Frontal cortex (tissue), 4 donors: ENCODE measurements around the gene PUS1. TPM values are rescaled to one million over a fixed set of nuclear protein-coding genes. Genes with fewer than 3 reads are reported as not detected.
"Not testable (repeated sequence)": the region's sequence is repeated elsewhere in the genome, so short reads cannot be mapped to it uniquely, and the experiment has no call there.

Source experiments
- DNase-seq, 2 donors: peaks; one replicate each; pipeline ENCODE4 v3.0.0; 2012; ENCODE audit warnings: low spot score in 2 of 2
- FAIRE-seq: peaks from 2 replicates; lab custom pipeline; 2012; peaks lifted over from hg19 to GRCh38; lab: Jason Lieb, UNC
- total RNA-seq: library from RNA; depleted of rRNA; stranded (reverse); fragments of >200 nt; gene quantifications from one replicate; pipeline ENCODE4 v1.2.3, GENCODE V29; 2014
- donor health status: control.
- donor health status: control.
- donor health status: control.

Gene PUS1
- total RNA-seq, 1 donor from 2014 or later, result 3.3 TPM

GRCh38 chr12:131949431-131950181, 20.5 kb downstream of the PUS1 start, which contains the start of gene EP400:
Gene EP400 (plus strand): TSS chr12:131949942. CDS start chr12:131960620, 10,678 bp downstream.
- DNase-seq (peak; percentile 96 to 97), FAIRE-seq (no peak)

- DNase-seq (peak; percentile 30 to 33), FAIRE-seq (no peak)
Observed at GRCh38 chr12:131950182-131950913, 21.3 kb downstream of the PUS1 start.

- DNase-seq, result not testable (repeated sequence)
Observed at GRCh38 chr12:131953810-131954209, 24.7 kb downstream of the PUS1 start.

GRCh38 chr12:131954460-131954859, 25.4 kb downstream of the PUS1 start:
- not testable (repeated sequence) for FAIRE-seq, DNase-seq

More at GRCh38 chr12:131953810-131954209, 24.7 kb downstream of the PUS1 start:
- not testable (repeated sequence) for FAIRE-seq

- FAIRE-seq (no peak), DNase-seq (no peak)
Observed at GRCh38 chr12:131959116-131959515, 30.0 kb downstream of the PUS1 start.

- FAIRE-seq (no peak), DNase-seq (no peak)
Observed at GRCh38 chr12:131959641-131960589, 30.8 kb downstream of the PUS1 start.

- not testable (repeated sequence) for DNase-seq
Observed at GRCh38 chr12:131960590-131961325, 31.7 kb downstream of the PUS1 start.

GRCh38 chr12:131961328-131961727, 32.3 kb downstream of the PUS1 start:
- not testable (repeated sequence) for DNase-seq, FAIRE-seq

More at GRCh38 chr12:131960590-131961325, 31.7 kb downstream of the PUS1 start:
- not testable (repeated sequence) for FAIRE-seq

- DNase-seq (no peak), FAIRE-seq (no peak)
Observed at GRCh38 chr12:131962069-131962468, 33.0 kb downstream of the PUS1 start.

- no peak for DNase-seq
- FAIRE-seq, result no peak
Observed at GRCh38 chr12:131963381-131963780, 34.3 kb downstream of the PUS1 start.

GRCh38 chr12:131965073-131965472, 36.0 kb downstream of the PUS1 start:
- FAIRE-seq (no peak), DNase-seq (no peak)

GRCh38 chr12:131971226-131971625, 42.1 kb downstream of the PUS1 start:
- FAIRE-seq, result no peak

GRCh38 chr12:131975228-131975627, 46.2 kb downstream of the PUS1 start:
- DNase-seq, result no peak
- FAIRE-seq, result no peak

More at GRCh38 chr12:131971226-131971625, 42.1 kb downstream of the PUS1 start:
- no peak for DNase-seq

GRCh38 chr12:131979606-131980005, 50.5 kb downstream of the PUS1 start:
- no peak for FAIRE-seq
- no peak for DNase-seq

GRCh38 chr12:131980263-131980662, 51.2 kb downstream of the PUS1 start:
- no peak for FAIRE-seq
- DNase-seq, result no peak

GRCh38 chr12:131981388-131981787, 52.3 kb downstream of the PUS1 start:
- FAIRE-seq (no peak), DNase-seq (no peak)

GRCh38 chr12:131982041-131982440, 53.0 kb downstream of the PUS1 start:
- no peak for FAIRE-seq

GRCh38 chr12:131983026-131983425, 54.0 kb downstream of the PUS1 start:
- FAIRE-seq (no peak), DNase-seq (no peak)

More at GRCh38 chr12:131982041-131982440, 53.0 kb downstream of the PUS1 start:
- no peak for DNase-seq

- FAIRE-seq (no peak), DNase-seq (no peak)
Observed at GRCh38 chr12:131983554-131983953, 54.5 kb downstream of the PUS1 start.
